ENCODE results near the gene SDK1. TPM values are rescaled to one million over a fixed set of nuclear protein-coding genes. Genes with fewer than 3 reads are reported as not detected.

The SDK1 gene
- total RNA-seq, 1 donor from 2014 or later, result 0.08 TPM

GRCh38 chr7:3710531-3710930, 409.5 kb downstream of the SDK1 start:
- no peak for DNase-seq (ENCODE audit: low spot score)
- no peaks in the 10 kb centered on the region for H3K4me1 Mint-ChIP-seq (ENCODE audit: low read depth)
- no peaks in the 10 kb centered on the region for H3K27me3 Mint-ChIP-seq (ENCODE audit: insufficient read depth)
- intact Hi-C loops (cut with micrococcal nuclease), result no loop called here
- no peaks in the 10 kb centered on the region for H3K36me3 Mint-ChIP-seq (ENCODE audit: low read depth)
- no peaks in the 10 kb centered on the region for H3K9me3 Mint-ChIP-seq
- no peak overlapping the region for H3K27ac Mint-ChIP-seq
- no peak overlapping the region for H3K4me3 Mint-ChIP-seq

DNA sequence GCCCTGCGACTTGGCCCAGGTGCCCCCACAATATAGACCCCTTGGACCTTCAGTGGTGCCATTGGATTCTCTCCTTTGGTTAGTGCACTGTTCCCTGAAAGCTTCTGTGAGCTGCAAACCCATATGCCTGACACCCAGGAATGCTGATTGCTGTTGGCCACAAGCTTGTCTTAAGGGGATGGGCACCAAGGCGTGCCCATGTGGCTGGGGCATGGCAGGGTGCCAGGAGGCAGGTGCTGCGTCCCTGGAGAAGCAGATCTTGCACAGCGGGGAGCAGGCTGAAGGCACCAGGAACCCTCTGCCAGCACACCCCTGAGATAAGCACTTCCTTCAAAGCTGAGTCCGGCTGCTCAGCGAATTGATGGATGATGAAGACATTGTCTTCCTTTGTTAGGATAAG, 411.8 kb downstream of the SDK1 start:
- no peaks in the 10 kb centered on the region for H3K36me3 Mint-ChIP-seq (ENCODE audit: low read depth)
- DNase-seq (ENCODE audit: low spot score), result no peak
- H3K27me3 Mint-ChIP-seq (ENCODE audit: insufficient read depth), result no peaks in the 10 kb centered on the region
- H3K9me3 Mint-ChIP-seq, result no peaks in the 10 kb centered on the region
- intact Hi-C loops (cut with micrococcal nuclease), result no loop called here
- H3K27ac Mint-ChIP-seq, result no peak overlapping the region
- no peaks in the 10 kb centered on the region for H3K4me1 Mint-ChIP-seq (ENCODE audit: low read depth)
- H3K4me3 Mint-ChIP-seq, result no peak overlapping the region

DNA sequence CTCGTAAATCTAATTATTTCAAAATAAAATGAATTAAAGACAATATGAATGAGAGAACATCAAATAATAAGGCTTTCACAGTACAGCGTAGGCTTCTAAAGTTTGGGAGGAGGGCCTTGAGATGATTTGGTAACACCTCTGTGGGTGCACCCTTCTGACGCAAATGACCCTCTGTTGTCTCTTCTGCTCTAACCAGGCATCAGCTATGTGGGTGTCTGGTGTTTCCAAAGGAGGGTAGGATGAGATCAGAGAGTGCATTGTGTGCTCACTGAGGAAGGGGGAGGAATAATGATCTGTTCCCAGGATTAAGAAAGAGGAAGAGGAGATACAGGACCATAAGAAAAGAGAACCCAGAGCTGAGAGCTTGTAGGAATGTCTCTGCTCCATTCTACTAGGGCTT, 420.4 kb downstream of the SDK1 start:
- Mint-ChIP-seq H3K9me3 (no peaks in the 10 kb centered on the region), H3K4me3 (no peak overlapping the region), H3K36me3 (ENCODE audit: low read depth) (no peaks in the 10 kb centered on the region), H3K4me1 (ENCODE audit: low read depth) (no peaks in the 10 kb centered on the region), H3K27me3 (ENCODE audit: insufficient read depth) (no peaks in the 10 kb centered on the region), H3K27ac (no peak overlapping the region)
- intact Hi-C loops (cut with micrococcal nuclease), result no loop called here
- DNase-seq (ENCODE audit: low spot score), result no peak

DNA sequence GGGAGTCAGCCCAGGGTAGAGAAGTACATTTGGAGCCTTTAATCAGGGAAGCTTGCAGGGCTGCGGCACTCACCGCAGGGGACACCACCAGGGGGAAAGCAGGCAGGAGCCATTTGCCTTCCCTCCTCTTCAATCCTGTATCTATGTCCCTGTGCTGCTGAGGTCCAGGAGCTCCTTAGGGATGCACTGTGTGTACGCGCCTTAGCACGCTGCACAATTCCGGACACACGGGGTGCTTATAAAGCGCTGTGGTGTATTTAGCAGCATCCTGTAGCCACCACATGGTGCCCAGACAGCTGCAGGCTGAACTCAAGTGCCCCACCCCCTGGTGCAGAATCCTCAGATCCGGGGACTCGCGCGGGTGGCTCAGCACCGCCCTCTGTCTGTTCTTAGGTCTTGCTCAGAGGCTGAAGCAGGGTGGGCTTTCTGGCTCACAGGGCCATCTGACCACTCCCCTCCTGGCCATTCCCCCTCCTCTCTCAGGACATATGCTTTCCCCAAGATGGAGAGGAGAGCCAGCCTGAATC, 421.4 kb downstream of the SDK1 start:
- intact Hi-C loops (cut with micrococcal nuclease), result no loop called here
- DNase-seq (ENCODE audit: low spot score), result no peak
- no peak overlapping the region for H3K27ac Mint-ChIP-seq
- no peaks in the 10 kb centered on the region for H3K9me3 Mint-ChIP-seq
- H3K4me3 Mint-ChIP-seq, result no peak overlapping the region
- H3K27me3 Mint-ChIP-seq (ENCODE audit: insufficient read depth), result no peaks in the 10 kb centered on the region
- H3K36me3 Mint-ChIP-seq (ENCODE audit: low read depth), result no peaks in the 10 kb centered on the region
- no peaks in the 10 kb centered on the region for H3K4me1 Mint-ChIP-seq (ENCODE audit: low read depth)

GRCh38 chr7:3725155-3726059, 424.4 kb downstream of the SDK1 start:
- peaks cover 3% of the 10 kb centered on the region for H3K9me3 Mint-ChIP-seq
- H3K27ac Mint-ChIP-seq, result no peak overlapping the region
- no peak overlapping the region for H3K4me3 Mint-ChIP-seq
- H3K27me3 Mint-ChIP-seq (ENCODE audit: insufficient read depth), result no peaks in the 10 kb centered on the region
- DNase-seq (ENCODE audit: low spot score), result no peak
- intact Hi-C loops (cut with micrococcal nuclease), result no loop called here
- no peaks in the 10 kb centered on the region for H3K4me1 Mint-ChIP-seq (ENCODE audit: low read depth)
- H3K36me3 Mint-ChIP-seq (ENCODE audit: low read depth), result no peaks in the 10 kb centered on the region

DNA sequence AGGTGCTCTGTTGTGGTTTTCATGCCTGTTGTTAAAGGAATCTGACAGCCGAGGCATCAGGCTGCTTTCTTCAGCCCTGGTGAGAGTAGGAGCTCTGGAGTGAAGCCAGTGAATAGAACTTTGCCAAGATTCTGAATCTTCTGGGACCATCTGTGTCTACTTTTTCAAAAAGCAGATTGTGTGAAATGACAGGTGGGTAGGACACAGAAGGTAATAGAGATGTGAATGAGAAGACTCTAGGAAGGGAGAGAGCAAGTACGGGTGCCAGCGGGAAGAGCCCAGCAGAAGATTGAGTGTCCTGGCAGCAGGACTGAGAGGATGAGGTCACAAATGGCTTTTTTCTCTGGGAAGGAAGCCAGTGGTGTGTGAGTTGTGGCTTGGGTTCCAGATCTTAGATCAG, 429.2 kb downstream of the SDK1 start:
- Mint-ChIP-seq H3K27me3 (ENCODE audit: insufficient read depth) (no peaks in the 10 kb centered on the region), H3K27ac (no peak overlapping the region), H3K36me3 (ENCODE audit: low read depth) (no peaks in the 10 kb centered on the region), H3K9me3 (peaks cover 5% of the 10 kb centered on the region), H3K4me3 (no peak overlapping the region), H3K4me1 (ENCODE audit: low read depth) (no peaks in the 10 kb centered on the region)
- no peak for DNase-seq (ENCODE audit: low spot score)
- intact Hi-C loops (cut with micrococcal nuclease), result no loop called here

DNA sequence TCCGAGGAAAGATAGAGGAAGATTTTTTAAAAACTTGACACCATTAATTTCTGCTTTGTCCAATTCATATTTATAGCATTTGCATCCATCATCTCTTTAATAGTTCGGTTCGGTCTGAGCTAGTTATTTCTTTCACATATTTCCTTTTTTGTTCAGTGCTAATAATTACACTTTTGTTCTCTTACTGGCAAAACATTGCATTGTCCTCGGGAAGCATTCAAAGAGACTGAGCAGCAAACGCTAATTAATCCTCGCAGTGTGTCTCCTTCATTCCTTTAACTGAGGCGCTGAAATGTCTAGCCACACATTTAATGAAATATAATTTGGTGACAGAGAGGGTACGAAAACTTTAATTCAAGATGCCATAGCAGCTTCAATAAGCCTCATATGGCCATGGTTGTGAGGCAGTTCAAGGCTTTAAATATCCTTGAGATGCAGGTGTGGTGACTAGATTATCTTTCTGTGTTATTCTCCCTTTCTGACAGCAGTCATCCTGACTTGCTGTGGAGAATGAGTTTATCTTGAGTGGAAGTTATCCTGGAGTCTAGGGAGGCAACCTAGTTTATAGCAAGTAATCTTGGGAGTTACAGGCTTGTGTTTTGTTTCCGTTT, 431.4 kb downstream of the SDK1 start:
- no peak overlapping the region for H3K4me3 Mint-ChIP-seq
- H3K36me3 Mint-ChIP-seq (ENCODE audit: low read depth), result no peaks in the 10 kb centered on the region
- no peaks in the 10 kb centered on the region for H3K4me1 Mint-ChIP-seq (ENCODE audit: low read depth)
- no peak for DNase-seq (ENCODE audit: low spot score)
- no peak overlapping the region for H3K27ac Mint-ChIP-seq
- H3K9me3 Mint-ChIP-seq, result peaks cover 5% of the 10 kb centered on the region
- H3K27me3 Mint-ChIP-seq (ENCODE audit: insufficient read depth), result no peaks in the 10 kb centered on the region
- intact Hi-C loops (cut with micrococcal nuclease), result no loop called here

- no peaks in the 10 kb centered on the region for H3K4me1 Mint-ChIP-seq (ENCODE audit: low read depth)
- H3K9me3 Mint-ChIP-seq, result peaks cover 5% of the 10 kb centered on the region
- no peaks in the 10 kb centered on the region for H3K27me3 Mint-ChIP-seq (ENCODE audit: insufficient read depth)
- H3K36me3 Mint-ChIP-seq (ENCODE audit: low read depth), result no peaks in the 10 kb centered on the region
- DNase-seq (ENCODE audit: low spot score), result no peak
- no peak overlapping the region for H3K27ac Mint-ChIP-seq
- intact Hi-C loops (cut with micrococcal nuclease), result no loop called here
- no peak overlapping the region for H3K4me3 Mint-ChIP-seq
Measured at GRCh38 chr7:3733541-3734140, 432.6 kb downstream of the SDK1 start.

- no peaks in the 10 kb centered on the region for H3K27me3 Mint-ChIP-seq (ENCODE audit: insufficient read depth)
- H3K27ac Mint-ChIP-seq, result no peak overlapping the region
- intact Hi-C loops (cut with micrococcal nuclease), result no loop called here
- no peaks in the 10 kb centered on the region for H3K36me3 Mint-ChIP-seq (ENCODE audit: low read depth)
- DNase-seq (ENCODE audit: low spot score), result no peak
- H3K4me3 Mint-ChIP-seq, result no peak overlapping the region
- H3K4me1 Mint-ChIP-seq (ENCODE audit: low read depth), result no peaks in the 10 kb centered on the region
- peaks cover 10% of the 10 kb centered on the region for H3K9me3 Mint-ChIP-seq
Measured at GRCh38 chr7:3738964-3739363, 437.9 kb downstream of the SDK1 start.

GRCh38 chr7:3739983-3740382, 438.9 kb downstream of the SDK1 start:
- H3K9me3 Mint-ChIP-seq, result peaks cover 10% of the 10 kb centered on the region
- intact Hi-C loops (cut with micrococcal nuclease), result no loop called here
- H3K36me3 Mint-ChIP-seq (ENCODE audit: low read depth), result no peaks in the 10 kb centered on the region
- H3K27ac Mint-ChIP-seq, result no peak overlapping the region
- H3K27me3 Mint-ChIP-seq (ENCODE audit: insufficient read depth), result no peaks in the 10 kb centered on the region
- H3K4me1 Mint-ChIP-seq (ENCODE audit: low read depth), result no peaks in the 10 kb centered on the region
- DNase-seq (ENCODE audit: low spot score), result no peak
- H3K4me3 Mint-ChIP-seq, result no peak overlapping the region

DNA sequence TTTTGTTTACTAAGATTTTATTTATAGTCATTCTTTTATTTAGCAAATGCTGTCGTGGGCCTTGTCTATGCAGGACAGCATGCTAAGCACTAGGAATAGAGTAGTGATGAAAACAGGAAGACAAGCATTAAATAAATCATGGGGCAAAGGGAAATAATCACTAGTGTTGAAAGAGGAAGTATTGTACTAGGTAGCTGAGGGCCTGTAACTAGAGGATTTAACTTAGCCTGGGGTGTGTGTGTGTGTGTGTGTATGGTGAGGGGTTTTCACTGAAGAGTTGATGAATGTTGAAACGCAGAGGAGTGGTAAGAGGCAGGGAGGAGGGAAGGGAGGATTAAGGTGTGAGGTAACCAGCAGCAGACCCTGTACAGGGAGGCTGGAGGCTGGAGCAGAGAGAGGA, 446.4 kb downstream of the SDK1 start:
- H3K4me3 Mint-ChIP-seq, result no peak overlapping the region
- no peak overlapping the region for H3K27ac Mint-ChIP-seq
- no peaks in the 10 kb centered on the region for H3K27me3 Mint-ChIP-seq (ENCODE audit: insufficient read depth)
- no peak for DNase-seq (ENCODE audit: low spot score)
- no peaks in the 10 kb centered on the region for H3K4me1 Mint-ChIP-seq (ENCODE audit: low read depth)
- no peaks in the 10 kb centered on the region for H3K9me3 Mint-ChIP-seq
- intact Hi-C loops (cut with micrococcal nuclease), result no loop called here
- no peaks in the 10 kb centered on the region for H3K36me3 Mint-ChIP-seq (ENCODE audit: low read depth)

DNA sequence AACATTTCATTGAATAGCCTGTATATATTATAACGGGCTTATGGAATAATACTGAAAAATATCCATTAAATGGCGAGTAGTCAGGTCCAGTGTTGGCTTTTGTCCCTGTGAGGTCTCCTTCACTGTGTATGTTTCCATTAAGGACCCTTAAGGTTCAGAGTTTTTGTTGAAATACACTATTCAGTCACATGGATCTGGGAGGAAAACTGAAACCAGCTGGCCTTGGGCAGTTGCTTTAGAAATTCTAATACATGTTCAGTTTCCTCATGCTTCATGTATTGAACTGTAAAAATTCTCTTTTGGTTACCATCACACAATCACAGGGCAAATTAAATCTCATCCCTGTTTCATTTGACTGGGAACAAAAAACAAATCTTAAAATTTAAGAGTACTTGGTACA, 447.3 kb downstream of the SDK1 start:
- Mint-ChIP-seq H3K27me3 (ENCODE audit: insufficient read depth) (no peaks in the 10 kb centered on the region), H3K9me3 (no peaks in the 10 kb centered on the region), H3K4me1 (ENCODE audit: low read depth) (no peaks in the 10 kb centered on the region), H3K27ac (no peak overlapping the region), H3K36me3 (ENCODE audit: low read depth) (no peaks in the 10 kb centered on the region), H3K4me3 (no peak overlapping the region)
- no peak for DNase-seq (ENCODE audit: low spot score)
- intact Hi-C loops (cut with micrococcal nuclease), result no loop called here

- no peaks in the 10 kb centered on the region for H3K9me3 Mint-ChIP-seq
- intact Hi-C loops (cut with micrococcal nuclease), result no loop called here
- no peak overlapping the region for H3K27ac Mint-ChIP-seq
- H3K36me3 Mint-ChIP-seq (ENCODE audit: low read depth), result no peaks in the 10 kb centered on the region
- no peak overlapping the region for H3K4me3 Mint-ChIP-seq
- DNase-seq (ENCODE audit: low spot score), result no peak
- H3K27me3 Mint-ChIP-seq (ENCODE audit: insufficient read depth), result no peaks in the 10 kb centered on the region
- H3K4me1 Mint-ChIP-seq (ENCODE audit: low read depth), result no peaks in the 10 kb centered on the region
Measured at GRCh38 chr7:3753868-3754267, 452.8 kb downstream of the SDK1 start.

Data from activated T-helper 1 cell treated with anti-CD3 and anti-CD28 coated beads, Interleukin-12 subunit alpha, Interleukin-12 subunit beta, Interleukin-2, Interleukin-4 antibody, amounts not matched to agents 30 ng/mL and 10 ng/mL and 1 ng/mL, durations not matched to agents 14 hours and 24 hours and 36 hours (primary cell).